Measurements from ENCODE around the gene MET. TPM values are rescaled to one million over a fixed set of nuclear protein-coding genes. Genes with fewer than 3 reads are reported as not detected.
A peak's percentile ranks its signal among the peaks of the same experiment; 100 is the strongest.

MET gene
- total and polyA plus RNA-seq, 2 of the 13 experiments (the other 11 are each of a cell fraction or from before 2014, with no cell fraction given) = 21.8 to 31.5 TPM

GRCh38 chr7:116805100-116805544 lies 133.1 kb downstream of the MET start (continued):
- TF ChIP-seq, protein P1, sequence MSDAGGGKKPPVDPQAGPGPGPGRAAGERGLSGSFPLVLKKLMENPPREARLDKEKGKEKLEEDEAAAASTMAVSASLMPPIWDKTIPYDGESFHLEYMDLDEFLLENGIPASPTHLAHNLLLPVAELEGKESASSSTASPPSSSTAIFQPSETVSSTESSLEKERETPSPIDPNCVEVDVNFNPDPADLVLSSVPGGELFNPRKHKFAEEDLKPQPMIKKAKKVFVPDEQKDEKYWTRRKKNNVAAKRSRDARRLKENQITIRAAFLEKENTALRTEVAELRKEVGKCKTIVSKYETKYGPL (CRISPR knock-in tag; IDR thresholded peaks at IDR 0.05) = peak; percentile 48; the same call in 1 of the 2 replicates
- TF ChIP-seq CCDC6 (CRISPR knock-in tag; IDR thresholded peaks at IDR 0.05) = no peak
- TF ChIP-seq, protein P2, sequence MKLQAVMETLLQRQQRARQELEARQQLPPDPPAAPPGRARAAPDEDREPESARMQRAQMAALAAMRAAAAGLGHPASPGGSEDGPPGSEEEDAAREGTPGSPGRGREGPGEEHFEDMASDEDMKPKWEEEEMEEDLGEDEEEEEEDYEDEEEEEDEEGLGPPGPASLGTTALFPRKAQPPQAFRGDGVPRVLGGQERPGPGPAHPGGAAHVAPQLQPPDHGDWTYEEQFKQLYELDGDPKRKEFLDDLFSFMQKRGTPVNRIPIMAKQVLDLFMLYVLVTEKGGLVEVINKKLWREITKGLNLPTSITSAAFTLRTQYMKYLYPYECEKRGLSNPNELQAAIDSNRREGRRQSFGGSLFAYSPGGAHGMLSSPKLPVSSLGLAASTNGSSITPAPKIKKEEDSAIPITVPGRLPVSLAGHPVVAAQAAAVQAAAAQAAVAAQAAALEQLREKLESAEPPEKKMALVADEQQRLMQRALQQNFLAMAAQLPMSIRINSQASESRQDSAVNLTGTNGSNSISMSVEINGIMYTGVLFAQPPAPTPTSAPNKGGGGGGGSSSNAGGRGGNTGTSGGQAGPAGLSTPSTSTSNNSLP (IDR thresholded peaks at IDR 0.05; ENCODE audit: low read depth, low read length) = peak; percentile 53; the same call in 1 of the 2 replicates
- TF ChIP-seq MLXIP (CRISPR knock-in tag; IDR thresholded peaks at IDR 0.05; ENCODE audit: borderline replicate concordance) = no peak
- no peak for TF ChIP-seq RFXANK (CRISPR knock-in tag; IDR thresholded peaks at IDR 0.05)
- TF ChIP-seq ZNF205 (CRISPR knock-in tag; IDR thresholded peaks at IDR 0.05) = 0 out of 2 replicates have a peak, but pooled peaks have one; percentile 36
- TF ChIP-seq ZNF549 (CRISPR knock-in tag; IDR thresholded peaks at IDR 0.05) = no peak
- no peak for TF ChIP-seq ZNF749 (CRISPR knock-in tag; IDR thresholded peaks at IDR 0.05; ENCODE audit: borderline replicate concordance)
- TF ChIP-seq ZNF788 (CRISPR knock-in tag; IDR thresholded peaks at IDR 0.05; ENCODE audit: borderline replicate concordance) = no peak
- TF ChIP-seq ATF2 (CRISPR knock-in tag; IDR thresholded peaks at IDR 0.05) = peak; percentile 49; the same call in 1 of the 2 replicates
- TF ChIP-seq PITX1 (CRISPR knock-in tag; IDR thresholded peaks at IDR 0.05) = peak; percentile 23; the same call in 1 of the 2 replicates
- peak in 1 of 2 experiments; percentile 39; a peak in 2 of 4 replicates for TF ChIP-seq EP300 (IDR thresholded peaks at IDR 0.05; ENCODE audit: low read depth in 2 of 2, low read length in 2 of 2)
- no peak; the same call in 1 of the 2 replicates for TF ChIP-seq EP300 (CRISPR knock-in tag; IDR thresholded peaks at IDR 0.05; ENCODE audit: borderline replicate concordance)
- TF ChIP-seq, protein P3, sequence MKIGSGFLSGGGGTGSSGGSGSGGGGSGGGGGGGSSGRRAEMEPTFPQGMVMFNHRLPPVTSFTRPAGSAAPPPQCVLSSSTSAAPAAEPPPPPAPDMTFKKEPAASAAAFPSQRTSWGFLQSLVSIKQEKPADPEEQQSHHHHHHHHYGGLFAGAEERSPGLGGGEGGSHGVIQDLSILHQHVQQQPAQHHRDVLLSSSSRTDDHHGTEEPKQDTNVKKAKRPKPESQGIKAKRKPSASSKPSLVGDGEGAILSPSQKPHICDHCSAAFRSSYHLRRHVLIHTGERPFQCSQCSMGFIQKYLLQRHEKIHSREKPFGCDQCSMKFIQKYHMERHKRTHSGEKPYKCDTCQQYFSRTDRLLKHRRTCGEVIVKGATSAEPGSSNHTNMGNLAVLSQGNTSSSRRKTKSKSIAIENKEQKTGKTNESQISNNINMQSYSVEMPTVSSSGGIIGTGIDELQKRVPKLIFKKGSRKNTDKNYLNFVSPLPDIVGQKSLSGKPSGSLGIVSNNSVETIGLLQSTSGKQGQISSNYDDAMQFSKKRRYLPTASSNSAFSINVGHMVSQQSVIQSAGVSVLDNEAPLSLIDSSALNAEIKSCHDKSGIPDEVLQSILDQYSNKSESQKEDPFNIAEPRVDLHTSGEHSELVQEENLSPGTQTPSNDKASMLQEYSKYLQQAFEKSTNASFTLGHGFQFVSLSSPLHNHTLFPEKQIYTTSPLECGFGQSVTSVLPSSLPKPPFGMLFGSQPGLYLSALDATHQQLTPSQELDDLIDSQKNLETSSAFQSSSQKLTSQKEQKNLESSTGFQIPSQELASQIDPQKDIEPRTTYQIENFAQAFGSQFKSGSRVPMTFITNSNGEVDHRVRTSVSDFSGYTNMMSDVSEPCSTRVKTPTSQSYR (CRISPR knock-in tag; IDR thresholded peaks at IDR 0.05; ENCODE audit: borderline replicate concordance) = 0 out of 2 replicates have a peak, but pooled peaks have one; percentile 9
- TF ChIP-seq EZH2 (conservative IDR thresholded peaks at IDR 0.05; ENCODE audit: low read depth, low read length) = no peak
- 0 out of 2 replicates have a peak, but pooled peaks have one; percentile 50 for TF ChIP-seq FOXO1 (CRISPR knock-in tag; IDR thresholded peaks at IDR 0.05)
- TF ChIP-seq BRD4 (CRISPR knock-in tag; IDR thresholded peaks at IDR 0.05) = no peak
- peak; percentile 22; the same call in 1 of the 2 replicates for TF ChIP-seq NR2F2 (IDR thresholded peaks at IDR 0.05; ENCODE audit: borderline replicate concordance, low read depth)
- TF ChIP-seq ONECUT2 (CRISPR knock-in tag; IDR thresholded peaks at IDR 0.05) = peak; percentile 47; the same call in 1 of the 2 replicates
- 0 out of 2 replicates have a peak, but pooled peaks have one; percentile 50 for TF ChIP-seq FOXK1 (CRISPR knock-in tag; IDR thresholded peaks at IDR 0.05; ENCODE audit: borderline replicate concordance, low read depth)
- TF ChIP-seq ZNF564 (CRISPR knock-in tag; IDR thresholded peaks at IDR 0.05) = no peak

Measured in HepG2 (cell line).